Measurements from ENCODE around the gene UGCG. TPM values are rescaled to one million over a fixed set of nuclear protein-coding genes. Genes with fewer than 3 reads are reported as not detected.
A peak's percentile ranks its signal among the peaks of the same experiment; 100 is the strongest.

UGCG gene
- total RNA-seq, 1 experiment from 2014 or later: 46.0 TPM

DNA sequence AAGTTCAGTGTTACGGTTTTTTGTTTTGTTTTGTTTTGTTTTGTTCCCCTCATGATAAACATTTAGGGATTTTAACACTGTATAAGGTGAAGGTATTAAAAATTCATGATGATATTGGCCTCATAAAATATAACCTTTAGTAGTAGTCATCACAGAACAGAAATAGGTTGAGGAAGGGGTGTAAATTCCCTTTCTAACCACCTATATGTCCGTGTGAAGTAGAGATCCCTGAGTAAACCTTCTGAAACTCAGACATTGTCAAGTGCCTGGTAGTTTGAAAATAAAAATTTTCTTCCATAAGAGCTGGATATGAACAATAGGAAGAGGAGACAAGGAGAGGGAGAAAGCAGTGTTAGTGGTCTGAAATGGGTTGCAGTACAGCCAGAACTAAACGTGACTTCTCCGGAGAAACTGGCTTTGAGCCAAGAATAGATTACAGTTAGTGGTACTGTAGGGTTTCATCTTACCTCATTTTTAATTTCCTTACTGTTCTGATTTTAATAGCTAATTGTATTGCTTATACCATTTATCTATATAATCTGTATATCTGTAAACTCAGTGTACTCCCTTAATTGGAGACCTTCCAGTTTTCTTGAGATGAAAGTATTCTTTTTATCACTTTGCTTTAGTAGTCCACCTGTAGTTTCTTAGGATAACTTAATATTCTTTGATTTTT, 18.3 kb downstream of the UGCG start:
- intact Hi-C loops (cut with micrococcal nuclease; ENCODE audit: unreplicated experiment) (no loop called here), in situ Hi-C loops (cut with HindIII; ENCODE audit: low pct_unique_long_range_greater_than_20kb, low sequenced_read_pairs) (no loop called here)
- Histone ChIP-seq H3K27ac (ENCODE audit: low read length) (peak overlapping the region; percentile 63; the same call in 1 of the 2 replicates), H3K4me1 (ENCODE audit: control insufficient read depth, insufficient read depth, low read length) (peaks cover 51% of the 10 kb centered on the region), H3K27me3 (ENCODE audit: control insufficient read depth, insufficient read depth, low read length) (no peaks in the 10 kb centered on the region), H3K36me3 (ENCODE audit: control insufficient read depth, insufficient read depth, low read length) (peaks cover 2% of the 10 kb centered on the region; the same call in 1 of the 2 replicates), H3K4me3 (ENCODE audit: low read depth in 2 of 2, low read length in 2 of 2) (no peak overlapping the region), H3K9me3 (ENCODE audit: control insufficient read depth, insufficient read depth, low read depth, low read length) (no peaks in the 10 kb centered on the region)
- POLR2A ChIA-PET: interaction anchor here (0.5 to 0.6 kb wide), 2 partner anchors 160 to 431 kb away, joined by 5 read pairs; no protein-coding TSS in a partner anchor
- CTCF ChIA-PET: no interaction called here
- DNase-seq (ENCODE audit: low read depth, low spot score) (no peak), ATAC-seq (no peak)
- BruUV-seq (replicated peaks): no TSS peak
- TF ChIP-seq SIN3A (IDR thresholded peaks at IDR 0.05; ENCODE audit: borderline replicate concordance, insufficient read depth, low read depth, low read length) (no peak), CTCF (IDR thresholded peaks at IDR 0.05) (no peak), REST (IDR thresholded peaks at IDR 0.05; ENCODE audit: insufficient read depth in 1 of 2, low read depth in 2 of 2, low read length in 1 of 2) (no peak), TCF7L2 (IDR thresholded peaks at IDR 0.05; ENCODE audit: low read depth, low read length) (no peak), POLR2AphosphoS5 (IDR thresholded peaks at IDR 0.05; ENCODE audit: low read depth, low read length) (no peak)

GRCh38 chr9:111915425-111915758, 18.8 kb downstream of the UGCG start:
- Histone ChIP-seq H3K36me3 (ENCODE audit: control insufficient read depth, insufficient read depth, low read length) (peaks cover 2% of the 10 kb centered on the region; the same call in 1 of the 2 replicates), H3K4me1 (ENCODE audit: control insufficient read depth, insufficient read depth, low read length) (peaks cover 47% of the 10 kb centered on the region), H3K4me3 (ENCODE audit: low read depth in 2 of 2, low read length in 2 of 2) (no peak overlapping the region), H3K27ac (ENCODE audit: low read length) (peak overlapping the region; percentile 39; the same call in 1 of the 2 replicates), H3K9me3 (ENCODE audit: control insufficient read depth, insufficient read depth, low read depth, low read length) (no peaks in the 10 kb centered on the region), H3K27me3 (ENCODE audit: control insufficient read depth, insufficient read depth, low read length) (no peaks in the 10 kb centered on the region)
- DNase-seq (ENCODE audit: low read depth, low spot score) (no peak), ATAC-seq (no peak)
- TF ChIP-seq TCF7L2 (IDR thresholded peaks at IDR 0.05; ENCODE audit: low read depth, low read length): no peak
- TF ChIP-seq POLR2AphosphoS5 (IDR thresholded peaks at IDR 0.05; ENCODE audit: low read depth, low read length): no peak
- TF ChIP-seq CTCF (IDR thresholded peaks at IDR 0.05): no peak
- TF ChIP-seq SIN3A (IDR thresholded peaks at IDR 0.05; ENCODE audit: borderline replicate concordance, insufficient read depth, low read depth, low read length): no peak
- no peak for TF ChIP-seq REST (IDR thresholded peaks at IDR 0.05; ENCODE audit: insufficient read depth in 1 of 2, low read depth in 2 of 2, low read length in 1 of 2)
- in situ Hi-C loops (cut with HindIII; ENCODE audit: low pct_unique_long_range_greater_than_20kb, low sequenced_read_pairs) (no loop called here), intact Hi-C loops (cut with micrococcal nuclease; ENCODE audit: unreplicated experiment) (no loop called here)
- ChIA-PET CTCF (no interaction called here), POLR2A (interaction anchor here (0.5 to 0.6 kb wide), 2 partner anchors 159 to 430 kb away, joined by 5 read pairs; no protein-coding TSS in a partner anchor)
- no TSS peak for BruUV-seq (replicated peaks)
